Tibial nerve (tissue), 4 donors: ENCODE data around the gene CHMP1B.

Source experiments
- CTCF ChIP-seq, 5 experiments: fragments of 200-600 bp in 3 of 5; fragments of 450-650 bp in 2 of 5; sonication (generic) in 3 of 5; IDR thresholded peaks; one replicate each; pipeline ENCODE4 v1.5.1; 2016 to 2019; ENCODE audit warnings: antibody characterized with exemption in 5 of 5, mild to moderate bottlenecking in 3 of 5, moderate library complexity in 2 of 5
- EP300 ChIP-seq, 2 donors: sonication (generic); formaldehyde crosslinking; IDR thresholded peaks; one replicate each; pipeline ENCODE4 v1.6.1; 2017; ENCODE audit warnings: antibody characterized with exemption in 2 of 2, mild to moderate bottlenecking in 1 of 2
- POLR2A ChIP-seq, 2 donors: fragments of 450-650 bp; IDR thresholded peaks; one replicate each; pipeline ENCODE4 v1.6.1; 2017; ENCODE audit warnings: antibody characterized with exemption in 2 of 2, mild to moderate bottlenecking in 2 of 2, moderate library complexity in 2 of 2

GRCh38 chr18:11883153-11883552, 31.9 kb downstream of the CHMP1B start:
- TF ChIP-seq POLR2A (IDR thresholded peaks at IDR 0.05) (no peak), CTCF (IDR thresholded peaks at IDR 0.05) (no peak), EP300 (IDR thresholded peaks at IDR 0.05) (peak in 1 of 2 donors; percentile 29)
